Activated CD4-positive, alpha-beta memory T cell treated with anti-CD3 and anti-CD28 coated beads, Interleukin-2, amount 10 ng/mL, durations not matched to agents 7 days and 5 days (primary cell): Measurements from ENCODE around the gene PCDH9. TPM values are rescaled to one million over a fixed set of nuclear protein-coding genes. Genes with fewer than 3 reads are reported as not detected.

Experiments
- CTCF ChIA-PET: fragments of 350-600 bp; sonication (Branson Sonifier 250); formaldehyde crosslinking; loops from one replicate; lab custom pipeline; 2021; ENCODE audit warnings: antibody characterized with exemption, inconsistent platforms; lab: Charles Lee
- POLR2A ChIA-PET: fragments of 350-600 bp; sonication (Branson Sonifier 250); formaldehyde crosslinking; loops from one replicate; lab custom pipeline; 2021; ENCODE audit warnings: antibody characterized with exemption; lab: Charles Lee
- DNase-seq: peaks from one replicate; pipeline ENCODE4 v3.0.0-alpha.2; 2020
- H3K27ac Mint-ChIP-seq: one replicate; pipeline ENCODE4 v1.8.0; 2021; ENCODE audit warnings: mild to moderate bottlenecking, mixed read lengths
- H3K27me3 Mint-ChIP-seq: one replicate; pipeline ENCODE4 v1.8.0; 2021; ENCODE audit warnings: mixed read lengths
- H3K36me3 Mint-ChIP-seq: one replicate; pipeline ENCODE4 v1.8.0; 2021; ENCODE audit warnings: low read depth, mixed read lengths
- H3K4me1 Mint-ChIP-seq: one replicate; pipeline ENCODE4 v1.8.0; 2021; ENCODE audit warnings: mixed read lengths
- H3K4me3 Mint-ChIP-seq: one replicate; pipeline ENCODE4 v1.8.0; 2021; ENCODE audit warnings: mild to moderate bottlenecking, mixed read lengths
- H3K9me3 Mint-ChIP-seq: one replicate; pipeline ENCODE4 v1.8.0; 2021; ENCODE audit warnings: mixed read lengths
- total RNA-seq, 2 experiments: library from RNA; stranded (reverse); gene quantifications; one replicate each; pipeline ENCODE4 v1.2.3, GENCODE V29; 2021

Gene PCDH9
- total RNA-seq, 2 experiments from 2014 or later: 0.05 TPM; not detected in 1

- no peak for DNase-seq
- H3K4me1 Mint-ChIP-seq: no peaks in the 10 kb centered on the region
- CTCF ChIA-PET: no interaction called here
These were observed 801.0 kb downstream of the PCDH9 start for GRCh38 chr13:66429156-66429555.

GRCh38 chr13:66427458-66427861 lies 802.7 kb downstream of the PCDH9 start:
- Mint-ChIP-seq H3K36me3 (no peaks in the 10 kb centered on the region), H3K4me3 (no peak overlapping the region), H3K4me1 (no peaks in the 10 kb centered on the region), H3K27ac (no peak overlapping the region), H3K9me3 (no peaks in the 10 kb centered on the region), H3K27me3 (no peaks in the 10 kb centered on the region)
- DNase-seq: no peak
- ChIA-PET CTCF (no interaction called here), POLR2A (no interaction called here)

More at GRCh38 chr13:66429156-66429555, 801.0 kb downstream of the PCDH9 start:
- POLR2A ChIA-PET: no interaction called here
- Mint-ChIP-seq H3K4me3 (no peak overlapping the region), H3K27me3 (no peaks in the 10 kb centered on the region), H3K27ac (no peak overlapping the region), H3K9me3 (no peaks in the 10 kb centered on the region), H3K36me3 (no peaks in the 10 kb centered on the region)

- CTCF ChIA-PET: no interaction called here
- peaks cover 3% of the 10 kb centered on the region for H3K9me3 Mint-ChIP-seq
- no peaks in the 10 kb centered on the region for H3K4me1 Mint-ChIP-seq
These were observed 804.4 kb downstream of the PCDH9 start for GRCh38 chr13:66425741-66426140.

GRCh38 chr13:66424422-66424821 lies 805.7 kb downstream of the PCDH9 start:
- Mint-ChIP-seq H3K36me3 (no peaks in the 10 kb centered on the region), H3K4me3 (no peak overlapping the region), H3K9me3 (peaks cover 7% of the 10 kb centered on the region), H3K4me1 (no peaks in the 10 kb centered on the region), H3K27me3 (no peaks in the 10 kb centered on the region), H3K27ac (no peak overlapping the region)
- POLR2A ChIA-PET: no interaction called here
- no peak for DNase-seq
- CTCF ChIA-PET: no interaction called here

More at GRCh38 chr13:66425741-66426140, 804.4 kb downstream of the PCDH9 start:
- POLR2A ChIA-PET: no interaction called here
- H3K4me3 Mint-ChIP-seq: no peak overlapping the region
- H3K27ac Mint-ChIP-seq: no peak overlapping the region
- no peak for DNase-seq
- H3K36me3 Mint-ChIP-seq: no peaks in the 10 kb centered on the region
- no peaks in the 10 kb centered on the region for H3K27me3 Mint-ChIP-seq

GRCh38 chr13:66415444-66415843 lies 814.7 kb downstream of the PCDH9 start:
- H3K27me3 Mint-ChIP-seq: no peaks in the 10 kb centered on the region
- no peak overlapping the region for H3K27ac Mint-ChIP-seq
- H3K36me3 Mint-ChIP-seq: no peaks in the 10 kb centered on the region
- H3K4me1 Mint-ChIP-seq: no peaks in the 10 kb centered on the region
- DNase-seq: no peak
- CTCF ChIA-PET: no interaction called here
- no peak overlapping the region for H3K4me3 Mint-ChIP-seq
- POLR2A ChIA-PET: no interaction called here
- peaks cover 9% of the 10 kb centered on the region for H3K9me3 Mint-ChIP-seq

- H3K4me1 Mint-ChIP-seq: no peaks in the 10 kb centered on the region
- no peak overlapping the region for H3K4me3 Mint-ChIP-seq
- ChIA-PET POLR2A (no interaction called here), CTCF (no interaction called here)
- H3K36me3 Mint-ChIP-seq: no peaks in the 10 kb centered on the region
- no peak for DNase-seq
- H3K9me3 Mint-ChIP-seq: peaks cover 7% of the 10 kb centered on the region
- H3K27me3 Mint-ChIP-seq: no peaks in the 10 kb centered on the region
- H3K27ac Mint-ChIP-seq: no peak overlapping the region
These were observed 815.9 kb downstream of the PCDH9 start for GRCh38 chr13:66414066-66414800.

GRCh38 chr13:66410314-66410713 lies 819.8 kb downstream of the PCDH9 start:
- POLR2A ChIA-PET: no interaction called here

GRCh38 chr13:66409542-66409941 lies 820.6 kb downstream of the PCDH9 start:
- ChIA-PET CTCF (no interaction called here), POLR2A (no interaction called here)
- no peak for DNase-seq
- Mint-ChIP-seq H3K36me3 (no peaks in the 10 kb centered on the region), H3K27ac (no peak overlapping the region), H3K4me1 (no peaks in the 10 kb centered on the region), H3K9me3 (peaks cover 2% of the 10 kb centered on the region), H3K4me3 (no peak overlapping the region), H3K27me3 (no peaks in the 10 kb centered on the region)

More at GRCh38 chr13:66410314-66410713, 819.8 kb downstream of the PCDH9 start:
- DNase-seq: no peak
- CTCF ChIA-PET: no interaction called here
- Mint-ChIP-seq H3K4me3 (no peak overlapping the region), H3K36me3 (no peaks in the 10 kb centered on the region), H3K27ac (no peak overlapping the region), H3K9me3 (peaks cover 2% of the 10 kb centered on the region), H3K4me1 (no peaks in the 10 kb centered on the region), H3K27me3 (no peaks in the 10 kb centered on the region)

GRCh38 chr13:66407128-66407527 lies 823.0 kb downstream of the PCDH9 start:
- ChIA-PET POLR2A (no interaction called here), CTCF (no interaction called here)
- Mint-ChIP-seq H3K36me3 (no peaks in the 10 kb centered on the region), H3K27me3 (no peaks in the 10 kb centered on the region), H3K4me3 (no peak overlapping the region), H3K9me3 (peaks cover 2% of the 10 kb centered on the region), H3K4me1 (no peaks in the 10 kb centered on the region), H3K27ac (no peak overlapping the region)
- no peak for DNase-seq

- POLR2A ChIA-PET: no interaction called here
- no peaks in the 10 kb centered on the region for H3K27me3 Mint-ChIP-seq
- H3K4me1 Mint-ChIP-seq: no peaks in the 10 kb centered on the region
- H3K27ac Mint-ChIP-seq: no peak overlapping the region
- no peak for DNase-seq
- H3K9me3 Mint-ChIP-seq: peaks cover 3% of the 10 kb centered on the region
- CTCF ChIA-PET: no interaction called here
- H3K4me3 Mint-ChIP-seq: no peak overlapping the region
- H3K36me3 Mint-ChIP-seq: no peaks in the 10 kb centered on the region
These were observed 824.0 kb downstream of the PCDH9 start for GRCh38 chr13:66405908-66406802.

- POLR2A ChIA-PET: no interaction called here
- Mint-ChIP-seq H3K27me3 (no peaks in the 10 kb centered on the region), H3K27ac (no peak overlapping the region), H3K4me3 (no peak overlapping the region), H3K36me3 (no peaks in the 10 kb centered on the region), H3K4me1 (no peaks in the 10 kb centered on the region), H3K9me3 (peaks cover 4% of the 10 kb centered on the region)
- CTCF ChIA-PET: no interaction called here
- no peak for DNase-seq
These were observed 827.6 kb downstream of the PCDH9 start for GRCh38 chr13:66402546-66402945.

GRCh38 chr13:66402066-66402465 lies 828.1 kb downstream of the PCDH9 start:
- no peaks in the 10 kb centered on the region for H3K27me3 Mint-ChIP-seq
- H3K36me3 Mint-ChIP-seq: no peaks in the 10 kb centered on the region
- DNase-seq: no peak
- no peaks in the 10 kb centered on the region for H3K4me1 Mint-ChIP-seq
- no peak overlapping the region for H3K27ac Mint-ChIP-seq
- CTCF ChIA-PET: no interaction called here
- no peak overlapping the region for H3K4me3 Mint-ChIP-seq
- POLR2A ChIA-PET: no interaction called here
- peaks cover 4% of the 10 kb centered on the region for H3K9me3 Mint-ChIP-seq

- Mint-ChIP-seq H3K27me3 (no peaks in the 10 kb centered on the region), H3K4me1 (no peaks in the 10 kb centered on the region)
- POLR2A ChIA-PET: no interaction called here
These were observed 829.8 kb downstream of the PCDH9 start for GRCh38 chr13:66400292-66400691.

More at GRCh38 chr13:66400292-66400691, 829.8 kb downstream of the PCDH9 start:
- DNase-seq: no peak
- H3K4me3 Mint-ChIP-seq: no peak overlapping the region
- H3K9me3 Mint-ChIP-seq: peaks cover 4% of the 10 kb centered on the region
- no peaks in the 10 kb centered on the region for H3K36me3 Mint-ChIP-seq
- CTCF ChIA-PET: no interaction called here
- no peak overlapping the region for H3K27ac Mint-ChIP-seq
